ENCODE data around the gene LIN28A.

GRCh38 chr1:26411624-26412074 lies 1.0 kb downstream of the LIN28A start:
- TF ChIP-seq POLR2A (IDR thresholded peaks at IDR 0.05): no peak
- no peak for TF ChIP-seq CTCF (IDR thresholded peaks at IDR 0.05)

All from gastroesophageal sphincter (tissue), 3 donors.